SK-N-SH treated with all-trans-retinoic acid at 6 μM for 48 hours (cell line): ENCODE measurements around the gene RBKS.

Source experiments
- ATAC-seq: fragments of 200-7000 bp; cut with Tn5 transposase; 3 replicates; pipeline ENCODE4 v1.9.1; 2020; ENCODE audit warnings: mild to moderate bottlenecking, moderate library complexity
- ARNTL ChIP-seq: fragments of 450-650 bp; formaldehyde crosslinking; IDR thresholded peaks from 2 replicates; pipeline ENCODE4 v1.5.0; 2020; ENCODE audit warnings: low read depth, mild to moderate bottlenecking, moderate library complexity, borderline replicate concordance
- BACH2 ChIP-seq: fragments of 250-450 bp; sonication (Bioruptor Pico); IDR thresholded peaks from 2 replicates; pipeline ENCODE4 v1.9.0; 2021; ENCODE audit warnings: mild to moderate bottlenecking, borderline replicate concordance
- CSDC2 ChIP-seq: fragments of 250-450 bp; sonication (Bioruptor Pico); IDR thresholded peaks from 2 replicates; pipeline ENCODE4 v1.5.0; 2020; ENCODE audit warnings: mild to moderate bottlenecking, moderate library complexity
- ESRRG ChIP-seq: fragments of 250-450 bp; sonication (Bioruptor Pico); IDR thresholded peaks from 2 replicates; pipeline ENCODE4 v1.6.1; 2021; ENCODE audit warnings: mild to moderate bottlenecking
- GLIS3 ChIP-seq: fragments of 250-450 bp; sonication (Bioruptor Pico); IDR thresholded peaks from 2 replicates; pipeline ENCODE4 v1.5.0; 2020; ENCODE audit warnings: mild to moderate bottlenecking, moderate library complexity
- ISL1 ChIP-seq: fragments of 250-450 bp; sonication (Bioruptor Pico); IDR thresholded peaks from 2 replicates; pipeline ENCODE4 v2.1.2; 2022; ENCODE audit warnings: mild to moderate bottlenecking, moderate library complexity
- OSR1 ChIP-seq: fragments of 250-450 bp; sonication (Bioruptor Pico); IDR thresholded peaks from 2 replicates; pipeline ENCODE4 v1.8.0; 2022; ENCODE audit warnings: moderate library complexity, mild to moderate bottlenecking, inconsistent platforms
- PPARA ChIP-seq: fragments of 250-450 bp; sonication (Bioruptor Pico); IDR thresholded peaks from 2 replicates; pipeline ENCODE4 v1.5.0; 2020; ENCODE audit warnings: mild to moderate bottlenecking, borderline replicate concordance
- RARB ChIP-seq: fragments of 250-450 bp; sonication (Bioruptor Pico); IDR thresholded peaks from 2 replicates; pipeline ENCODE4 v1.8.0; 2021; ENCODE audit warnings: mild to moderate bottlenecking, moderate library complexity
- SNAI2 ChIP-seq: fragments of 250-450 bp; sonication (Bioruptor Pico); IDR thresholded peaks from 2 replicates; pipeline ENCODE4 v1.5.0; 2020; ENCODE audit warnings: mild to moderate bottlenecking, moderate library complexity
- TCF4 ChIP-seq: fragments of 250-450 bp; sonication (Bioruptor Pico); IDR thresholded peaks from 2 replicates; pipeline ENCODE4 v1.8.0; 2021; ENCODE audit warnings: mild to moderate bottlenecking, moderate library complexity, borderline replicate concordance
- TOX ChIP-seq: fragments of 250-450 bp; sonication (Bioruptor Pico); IDR thresholded peaks from 2 replicates; pipeline ENCODE4 v1.8.0; 2021; ENCODE audit warnings: mild to moderate bottlenecking, moderate library complexity, borderline replicate concordance
- ZFP3 ChIP-seq: fragments of 250-450 bp; sonication (Bioruptor Pico); IDR thresholded peaks from 2 replicates; pipeline ENCODE4 v1.5.0; 2020; ENCODE audit warnings: mild to moderate bottlenecking, moderate library complexity
- ZFP30 ChIP-seq: fragments of 450-650 bp; formaldehyde crosslinking; IDR thresholded peaks from 2 replicates; pipeline ENCODE4 v1.5.0; 2022; ENCODE audit warnings: mild to moderate bottlenecking, moderate library complexity
- ZNF565 ChIP-seq: fragments of 450-650 bp; formaldehyde crosslinking; conservative IDR thresholded peaks from 2 replicates; pipeline ENCODE4 v1.5.0; 2020; ENCODE audit warnings: low read depth, mild to moderate bottlenecking, moderate library complexity
- ZNF70 ChIP-seq: fragments of 450-650 bp; formaldehyde crosslinking; IDR thresholded peaks from 2 replicates; pipeline ENCODE4 v1.5.0; 2020; ENCODE audit warnings: mild to moderate bottlenecking, moderate library complexity
- ZNF8 ChIP-seq: fragments of 450-650 bp; formaldehyde crosslinking; IDR thresholded peaks from 2 replicates; pipeline ENCODE4 v1.5.0; 2020; ENCODE audit warnings: mild to moderate bottlenecking, moderate library complexity
- TF ChIP-seq, protein P1 (sequence below): fragments of 250-450 bp; sonication (Bioruptor Pico); IDR thresholded peaks from 2 replicates; pipeline ENCODE4 v1.8.0; 2021; ENCODE audit warnings: low read depth, mild to moderate bottlenecking, moderate library complexity, borderline replicate concordance
- TF ChIP-seq, protein P2 (sequence below): fragments of 250-450 bp; sonication (Bioruptor Pico); IDR thresholded peaks from 2 replicates; pipeline ENCODE4 v1.5.0; 2020; ENCODE audit warnings: mild to moderate bottlenecking, moderate library complexity
- TF ChIP-seq, protein P3 (sequence below): fragments of 250-450 bp; sonication (Bioruptor Pico); IDR thresholded peaks from 2 replicates; pipeline ENCODE4 v1.5.1; 2021; ENCODE audit warnings: mild to moderate bottlenecking, moderate library complexity
- TF ChIP-seq, protein P4 (sequence below): fragments of 250-450 bp; sonication (Bioruptor Pico); IDR thresholded peaks from 2 replicates; pipeline ENCODE4 v1.8.0; 2020; ENCODE audit warnings: mild to moderate bottlenecking, moderate library complexity, borderline replicate concordance

Gene RBKS

DNA sequence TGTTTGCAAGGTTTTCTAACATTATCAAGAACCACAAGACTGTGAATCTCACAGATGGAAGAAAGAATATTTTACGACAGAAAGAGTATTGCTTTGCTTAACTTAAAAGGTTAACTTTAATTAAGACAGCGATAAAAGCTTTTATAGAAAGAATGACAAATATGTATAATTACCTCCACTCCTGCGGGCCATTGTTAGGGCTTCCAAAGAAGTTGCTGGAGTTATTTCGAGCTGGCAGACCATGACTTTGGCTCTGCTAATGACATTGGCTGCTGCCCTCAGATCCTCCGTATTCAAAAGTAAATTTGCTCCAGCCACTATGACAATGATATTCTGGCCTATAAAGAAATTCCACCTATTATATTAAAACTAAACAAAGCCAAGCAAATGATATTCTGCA is 47.3 kb downstream of the RBKS start:
- no peak for ATAC-seq
- TF ChIP-seq BACH2 (CRISPR knock-in tag): no peak
- TF ChIP-seq OSR1 (CRISPR knock-in tag): no peak
- TF ChIP-seq ZNF70 (CRISPR knock-in tag): no peak
- TF ChIP-seq RARB (CRISPR knock-in tag): no peak
- no peak for TF ChIP-seq ZFP30 (CRISPR knock-in tag)
- TF ChIP-seq ZNF8: no peak
- TF ChIP-seq PPARA (CRISPR knock-in tag): no peak

DNA sequence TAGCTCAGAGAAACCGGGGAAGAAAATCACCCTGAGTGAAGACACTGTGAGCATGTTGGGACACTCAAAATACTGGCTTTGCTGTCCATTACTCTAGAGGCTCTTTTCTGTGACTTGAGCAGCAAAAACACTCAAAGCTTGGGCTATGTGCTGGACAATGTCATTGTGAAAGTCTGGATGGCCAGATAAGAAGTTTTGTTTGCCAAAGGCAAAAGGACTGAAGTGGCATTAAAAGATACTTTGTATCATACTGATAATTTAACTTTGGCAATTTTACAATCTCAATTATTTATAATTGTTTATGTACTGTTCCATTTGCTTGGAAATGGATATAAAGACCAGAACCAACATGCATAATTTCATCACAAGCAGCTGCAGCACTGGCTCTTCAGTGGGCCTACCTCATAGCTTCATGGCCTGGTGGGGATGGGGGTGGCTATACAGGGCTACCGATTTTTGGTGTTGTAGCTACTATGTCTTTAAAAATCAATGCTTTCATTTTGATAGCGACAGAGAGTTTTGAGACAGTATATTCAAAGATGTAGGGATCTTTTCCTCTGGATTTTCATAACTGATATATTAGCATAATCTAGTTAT is 51.1 kb downstream of the RBKS start:
- TF ChIP-seq ZFP3 (CRISPR knock-in tag): 0 out of 2 replicates have a peak, but pooled peaks have one; percentile 20
- TF ChIP-seq CSDC2: no peak
- TF ChIP-seq GLIS3: peak; percentile 85
- TF ChIP-seq, protein P1, sequence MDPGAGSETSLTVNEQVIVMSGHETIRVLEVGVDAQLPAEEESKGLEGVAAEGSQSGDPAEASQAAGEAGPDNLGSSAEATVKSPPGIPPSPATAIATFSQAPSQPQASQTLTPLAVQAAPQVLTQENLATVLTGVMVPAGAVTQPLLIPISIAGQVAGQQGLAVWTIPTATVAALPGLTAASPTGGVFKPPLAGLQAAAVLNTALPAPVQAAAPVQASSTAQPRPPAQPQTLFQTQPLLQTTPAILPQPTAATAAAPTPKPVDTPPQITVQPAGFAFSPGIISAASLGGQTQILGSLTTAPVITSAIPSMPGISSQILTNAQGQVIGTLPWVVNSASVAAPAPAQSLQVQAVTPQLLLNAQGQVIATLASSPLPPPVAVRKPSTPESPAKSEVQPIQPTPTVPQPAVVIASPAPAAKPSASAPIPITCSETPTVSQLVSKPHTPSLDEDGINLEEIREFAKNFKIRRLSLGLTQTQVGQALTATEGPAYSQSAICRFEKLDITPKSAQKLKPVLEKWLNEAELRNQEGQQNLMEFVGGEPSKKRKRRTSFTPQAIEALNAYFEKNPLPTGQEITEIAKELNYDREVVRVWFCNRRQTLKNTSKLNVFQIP (CRISPR knock-in tag): no peak
- TF ChIP-seq ISL1 (CRISPR knock-in tag): peak; percentile 89
- peak; percentile 92 for TF ChIP-seq SNAI2 (CRISPR knock-in tag)
- TF ChIP-seq, protein P2, sequence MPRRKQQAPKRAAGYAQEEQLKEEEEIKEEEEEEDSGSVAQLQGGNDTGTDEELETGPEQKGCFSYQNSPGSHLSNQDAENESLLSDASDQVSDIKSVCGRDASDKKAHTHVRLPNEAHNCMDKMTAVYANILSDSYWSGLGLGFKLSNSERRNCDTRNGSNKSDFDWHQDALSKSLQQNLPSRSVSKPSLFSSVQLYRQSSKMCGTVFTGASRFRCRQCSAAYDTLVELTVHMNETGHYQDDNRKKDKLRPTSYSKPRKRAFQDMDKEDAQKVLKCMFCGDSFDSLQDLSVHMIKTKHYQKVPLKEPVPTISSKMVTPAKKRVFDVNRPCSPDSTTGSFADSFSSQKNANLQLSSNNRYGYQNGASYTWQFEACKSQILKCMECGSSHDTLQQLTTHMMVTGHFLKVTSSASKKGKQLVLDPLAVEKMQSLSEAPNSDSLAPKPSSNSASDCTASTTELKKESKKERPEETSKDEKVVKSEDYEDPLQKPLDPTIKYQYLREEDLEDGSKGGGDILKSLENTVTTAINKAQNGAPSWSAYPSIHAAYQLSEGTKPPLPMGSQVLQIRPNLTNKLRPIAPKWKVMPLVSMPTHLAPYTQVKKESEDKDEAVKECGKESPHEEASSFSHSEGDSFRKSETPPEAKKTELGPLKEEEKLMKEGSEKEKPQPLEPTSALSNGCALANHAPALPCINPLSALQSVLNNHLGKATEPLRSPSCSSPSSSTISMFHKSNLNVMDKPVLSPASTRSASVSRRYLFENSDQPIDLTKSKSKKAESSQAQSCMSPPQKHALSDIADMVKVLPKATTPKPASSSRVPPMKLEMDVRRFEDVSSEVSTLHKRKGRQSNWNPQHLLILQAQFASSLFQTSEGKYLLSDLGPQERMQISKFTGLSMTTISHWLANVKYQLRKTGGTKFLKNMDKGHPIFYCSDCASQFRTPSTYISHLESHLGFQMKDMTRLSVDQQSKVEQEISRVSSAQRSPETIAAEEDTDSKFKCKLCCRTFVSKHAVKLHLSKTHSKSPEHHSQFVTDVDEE (CRISPR knock-in tag): peak; percentile 94
- peak; percentile 99 for TF ChIP-seq TCF4 (CRISPR knock-in tag)
- no peak for TF ChIP-seq ARNTL
- TF ChIP-seq ESRRG (CRISPR knock-in tag): peak; percentile 82
- TF ChIP-seq TOX: no peak
- TF ChIP-seq, protein P3, sequence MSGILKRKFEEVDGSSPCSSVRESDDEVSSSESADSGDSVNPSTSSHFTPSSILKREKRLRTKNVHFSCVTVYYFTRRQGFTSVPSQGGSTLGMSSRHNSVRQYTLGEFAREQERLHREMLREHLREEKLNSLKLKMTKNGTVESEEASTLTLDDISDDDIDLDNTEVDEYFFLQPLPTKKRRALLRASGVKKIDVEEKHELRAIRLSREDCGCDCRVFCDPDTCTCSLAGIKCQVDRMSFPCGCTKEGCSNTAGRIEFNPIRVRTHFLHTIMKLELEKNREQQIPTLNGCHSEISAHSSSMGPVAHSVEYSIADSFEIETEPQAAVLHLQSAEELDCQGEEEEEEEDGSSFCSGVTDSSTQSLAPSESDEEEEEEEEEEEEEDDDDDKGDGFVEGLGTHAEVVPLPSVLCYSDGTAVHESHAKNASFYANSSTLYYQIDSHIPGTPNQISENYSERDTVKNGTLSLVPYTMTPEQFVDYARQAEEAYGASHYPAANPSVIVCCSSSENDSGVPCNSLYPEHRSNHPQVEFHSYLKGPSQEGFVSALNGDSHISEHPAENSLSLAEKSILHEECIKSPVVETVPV (CRISPR knock-in tag): peak; percentile 90
- TF ChIP-seq, protein P4, sequence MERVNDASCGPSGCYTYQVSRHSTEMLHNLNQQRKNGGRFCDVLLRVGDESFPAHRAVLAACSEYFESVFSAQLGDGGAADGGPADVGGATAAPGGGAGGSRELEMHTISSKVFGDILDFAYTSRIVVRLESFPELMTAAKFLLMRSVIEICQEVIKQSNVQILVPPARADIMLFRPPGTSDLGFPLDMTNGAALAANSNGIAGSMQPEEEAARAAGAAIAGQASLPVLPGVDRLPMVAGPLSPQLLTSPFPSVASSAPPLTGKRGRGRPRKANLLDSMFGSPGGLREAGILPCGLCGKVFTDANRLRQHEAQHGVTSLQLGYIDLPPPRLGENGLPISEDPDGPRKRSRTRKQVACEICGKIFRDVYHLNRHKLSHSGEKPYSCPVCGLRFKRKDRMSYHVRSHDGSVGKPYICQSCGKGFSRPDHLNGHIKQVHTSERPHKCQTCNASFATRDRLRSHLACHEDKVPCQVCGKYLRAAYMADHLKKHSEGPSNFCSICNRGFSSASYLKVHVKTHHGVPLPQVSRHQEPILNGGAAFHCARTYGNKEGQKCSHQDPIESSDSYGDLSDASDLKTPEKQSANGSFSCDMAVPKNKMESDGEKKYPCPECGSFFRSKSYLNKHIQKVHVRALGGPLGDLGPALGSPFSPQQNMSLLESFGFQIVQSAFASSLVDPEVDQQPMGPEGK (CRISPR knock-in tag): no peak
- TF ChIP-seq, all 23 proteins: peak for 8
- ATAC-seq: peak; percentile 53; the same call in 1 of the 3 replicates

DNA sequence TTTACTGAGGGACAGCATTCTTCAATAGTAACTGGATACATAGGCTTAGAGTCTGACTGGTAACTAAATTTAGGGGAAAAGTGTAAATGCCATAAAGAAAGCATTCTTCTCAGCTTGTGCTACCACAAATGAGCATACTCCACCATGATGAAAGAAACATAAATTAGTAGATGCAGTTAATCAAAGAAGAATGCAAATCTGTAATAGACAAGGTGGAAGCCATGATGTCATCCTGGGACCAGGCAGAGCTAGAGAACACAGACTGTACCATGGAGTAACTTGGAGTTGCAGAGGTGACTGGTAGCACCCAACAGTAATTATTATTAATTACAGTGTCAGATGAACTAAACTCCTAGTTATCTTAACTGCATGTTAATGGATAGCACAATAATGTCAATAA is 51.7 kb downstream of the RBKS start:
- TF ChIP-seq ZFP30 (CRISPR knock-in tag) (no peak), TOX (no peak), RARB (CRISPR knock-in tag) (no peak), ZNF565 (CRISPR knock-in tag) (no peak), BACH2 (CRISPR knock-in tag) (no peak)
- TF ChIP-seq, protein P4 (CRISPR knock-in tag): no peak
- no peak; the same call in 2 of the 3 replicates for ATAC-seq
